SKM-1 treated with dmso at 0.1 percent for 144 hours (cell line): ENCODE data around the gene SLC11A1.

Experiments
- DNase-seq: peaks from one replicate; lab custom pipeline; 2025; ENCODE audit not compliant: unreplicated experiment; lab: John Stamatoyannopoulos, UW

SLC11A1 gene

GRCh38 chr2:218381916-218382366, at the start of gene SLC11A1:
Gene SLC11A1, plus strand, starts transcription at chr2:218382273. Its CDS starts 96 bp downstream, at chr2:218382369.
- DNase-seq = peak; percentile 75

- DNase-seq = no peak
Observed at GRCh38 chr2:218332288-218332687, 49.8 kb upstream of the SLC11A1 start.

GRCh38 chr2:218332920-218333645, 49.0 kb upstream of the SLC11A1 start:
- peak; percentile 92 for DNase-seq

DNA sequence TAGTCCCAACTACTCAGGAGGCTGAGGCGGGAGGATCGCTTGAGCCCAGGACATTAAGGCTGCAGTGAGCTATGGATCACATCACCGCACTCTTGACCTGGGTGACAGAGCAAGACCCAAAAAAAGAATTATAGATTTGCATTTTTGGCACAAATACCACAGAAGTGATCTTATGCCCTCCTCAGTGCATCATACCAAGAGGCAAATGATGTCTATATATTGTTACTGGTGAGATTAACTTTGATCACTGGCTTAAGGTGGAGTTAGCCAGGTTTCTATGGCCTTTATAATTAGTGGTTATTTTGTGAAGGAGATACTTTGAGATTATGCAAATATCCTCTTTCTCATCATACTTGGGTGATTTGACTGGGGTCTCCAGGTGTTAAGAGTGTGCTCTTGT, 47.5 kb upstream of the SLC11A1 start:
- no peak for DNase-seq

GRCh38 chr2:218340656-218341055, 41.4 kb upstream of the SLC11A1 start:
- no peak for DNase-seq

DNA sequence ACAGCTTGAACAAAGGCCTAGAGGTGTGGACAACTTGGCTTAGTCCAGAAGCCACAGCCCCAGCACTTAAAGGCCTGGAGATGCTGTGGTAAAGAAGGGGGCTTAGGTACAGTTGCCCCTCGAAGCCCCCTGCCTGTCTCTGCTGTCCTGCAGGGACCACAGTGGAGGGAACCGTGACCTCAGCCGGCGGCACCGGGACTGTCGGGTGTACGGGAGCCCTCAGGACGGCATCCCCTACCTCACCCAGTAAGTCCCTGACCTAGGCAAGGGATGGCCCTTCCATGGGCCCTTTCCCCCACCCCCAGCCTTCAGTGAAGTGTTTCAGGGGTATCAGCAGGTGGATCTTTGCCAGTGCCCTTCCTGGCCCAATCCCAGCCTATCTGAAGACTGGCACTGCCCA, 40.7 kb upstream of the SLC11A1 start:
- DNase-seq = no peak

DNA sequence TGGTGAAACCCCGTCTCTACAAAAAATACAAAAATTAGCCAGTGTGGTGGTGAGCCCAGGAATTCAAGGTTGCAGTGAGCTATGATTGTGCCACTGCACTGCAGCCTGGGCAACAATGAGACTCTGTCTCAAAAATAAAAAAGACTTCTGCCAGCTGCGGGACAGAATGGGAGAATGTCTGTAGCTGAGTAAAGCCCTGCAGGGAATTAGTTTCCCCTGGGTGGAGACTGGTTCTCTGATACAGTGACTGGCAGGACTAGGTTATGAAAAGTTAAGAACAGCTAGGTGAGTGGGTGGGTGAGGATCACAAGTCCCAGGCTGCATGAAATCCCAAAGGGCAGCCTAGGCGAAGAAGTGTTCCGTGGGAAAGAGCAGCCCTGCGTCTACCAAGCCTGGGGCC, 39.2 kb upstream of the SLC11A1 start:
- no peak for DNase-seq

DNA sequence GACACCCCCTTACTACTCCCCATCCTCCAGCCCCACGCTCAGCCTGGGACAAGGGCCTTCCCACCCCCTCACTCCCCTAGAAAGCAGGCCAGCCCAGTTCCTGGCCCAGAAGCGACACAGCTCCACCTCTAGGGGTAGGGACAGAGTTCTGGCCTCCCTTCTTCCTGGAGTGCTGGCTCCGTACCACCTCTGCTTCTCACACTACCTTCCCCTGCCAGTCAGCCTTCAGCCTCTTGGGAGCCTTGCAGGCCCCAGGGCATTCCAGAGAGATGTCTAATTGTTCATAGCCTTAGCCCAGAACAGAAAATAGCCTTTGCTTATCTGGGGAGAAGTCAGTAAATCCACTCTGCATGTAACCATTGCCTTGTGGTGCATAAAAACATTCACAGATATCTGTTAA, 38.5 kb upstream of the SLC11A1 start:
- DNase-seq = no peak

DNA sequence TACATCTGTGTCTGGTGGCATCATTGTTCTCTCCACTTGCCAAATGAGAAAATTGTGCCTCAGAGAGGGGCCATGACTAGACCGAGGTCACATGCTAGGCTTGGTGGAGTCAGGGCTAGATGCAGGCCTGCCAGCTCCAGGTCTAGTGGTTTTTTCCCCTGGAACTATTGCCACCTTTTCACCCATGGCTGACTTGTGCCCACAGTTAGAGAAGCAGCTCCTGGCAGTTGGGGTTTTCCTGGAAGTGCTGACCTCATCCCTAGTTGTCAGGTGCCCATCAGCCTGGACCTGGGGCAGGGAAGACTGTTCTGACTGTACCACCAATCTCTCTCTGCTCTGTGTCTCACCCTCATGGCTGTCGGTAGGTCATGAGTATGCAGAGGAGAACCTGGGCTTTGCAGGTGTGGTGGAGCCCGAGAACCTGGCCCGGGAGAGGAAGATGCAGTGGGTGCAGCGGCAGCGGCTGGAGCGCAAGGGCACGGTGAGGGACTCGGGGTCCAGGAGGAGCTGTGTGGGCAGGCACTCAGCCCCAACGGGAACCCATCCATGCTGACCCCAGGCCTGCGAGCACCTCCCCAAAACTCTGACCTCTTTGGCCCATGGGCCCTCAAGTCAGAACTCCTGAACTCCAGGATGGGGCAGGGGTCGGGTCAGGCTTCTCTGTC, 37.9 kb upstream of the SLC11A1 start:
- DNase-seq = no peak

- DNase-seq = no peak
Observed at GRCh38 chr2:218344755-218345417, 37.2 kb upstream of the SLC11A1 start.

DNA sequence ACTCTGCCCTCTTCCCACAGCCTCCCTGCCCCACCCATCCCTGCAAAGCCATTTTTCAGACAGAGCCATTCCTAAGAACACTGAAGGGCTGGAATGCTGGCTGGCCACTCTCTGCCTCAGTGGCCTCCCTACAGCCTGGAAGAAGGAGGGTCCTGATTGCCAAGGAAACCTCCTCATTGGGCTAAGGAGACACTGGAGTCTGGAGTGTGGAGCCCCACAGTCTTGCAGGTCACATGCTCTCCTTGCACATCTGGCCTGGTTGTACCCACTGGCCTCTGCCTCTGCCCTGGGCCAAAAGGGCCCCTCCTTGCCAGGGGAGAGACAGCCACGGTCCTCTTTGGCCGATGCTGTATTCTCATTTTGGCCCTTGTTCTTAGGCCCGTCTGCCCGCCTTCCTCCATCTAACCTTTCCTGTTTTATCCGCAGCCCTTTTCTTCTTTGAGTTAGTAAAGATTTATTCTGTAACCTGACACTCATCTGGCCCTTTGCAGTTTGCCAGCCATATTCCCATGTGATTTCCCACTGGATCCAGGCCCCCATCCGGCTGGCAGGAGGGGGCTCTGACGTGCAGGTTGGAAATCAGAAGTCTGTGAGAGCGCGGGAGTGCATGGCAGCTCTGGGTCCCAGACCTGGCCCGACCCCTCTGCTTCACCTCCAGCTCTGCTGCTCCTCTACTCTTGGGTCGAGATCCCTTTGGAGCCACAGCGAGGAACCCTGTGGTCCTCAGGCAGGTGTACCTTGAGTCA, 36.4 kb upstream of the SLC11A1 start:
- no peak for DNase-seq

DNA sequence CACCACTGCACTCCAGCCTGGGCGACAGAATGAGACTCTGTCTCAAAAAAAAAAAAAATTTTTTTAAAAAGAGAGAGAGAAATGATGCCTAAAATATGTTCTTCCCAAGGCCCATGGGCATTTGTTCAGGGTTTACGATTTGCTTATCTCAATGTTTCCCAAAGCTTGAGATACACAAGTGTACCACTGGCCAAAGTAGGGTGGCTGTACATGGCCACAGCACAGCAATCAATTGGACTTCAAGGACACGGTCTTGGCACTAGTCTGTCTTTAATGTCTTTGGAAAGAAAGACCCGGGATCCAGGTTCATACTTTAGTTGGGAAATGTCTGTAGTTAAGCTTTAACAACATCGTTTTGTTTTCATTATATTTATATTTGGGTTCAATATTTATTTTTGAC, 34.9 kb upstream of the SLC11A1 start:
- no peak for DNase-seq

- no peak for DNase-seq
Observed at GRCh38 chr2:218354045-218354444, 28.0 kb upstream of the SLC11A1 start.

DNA sequence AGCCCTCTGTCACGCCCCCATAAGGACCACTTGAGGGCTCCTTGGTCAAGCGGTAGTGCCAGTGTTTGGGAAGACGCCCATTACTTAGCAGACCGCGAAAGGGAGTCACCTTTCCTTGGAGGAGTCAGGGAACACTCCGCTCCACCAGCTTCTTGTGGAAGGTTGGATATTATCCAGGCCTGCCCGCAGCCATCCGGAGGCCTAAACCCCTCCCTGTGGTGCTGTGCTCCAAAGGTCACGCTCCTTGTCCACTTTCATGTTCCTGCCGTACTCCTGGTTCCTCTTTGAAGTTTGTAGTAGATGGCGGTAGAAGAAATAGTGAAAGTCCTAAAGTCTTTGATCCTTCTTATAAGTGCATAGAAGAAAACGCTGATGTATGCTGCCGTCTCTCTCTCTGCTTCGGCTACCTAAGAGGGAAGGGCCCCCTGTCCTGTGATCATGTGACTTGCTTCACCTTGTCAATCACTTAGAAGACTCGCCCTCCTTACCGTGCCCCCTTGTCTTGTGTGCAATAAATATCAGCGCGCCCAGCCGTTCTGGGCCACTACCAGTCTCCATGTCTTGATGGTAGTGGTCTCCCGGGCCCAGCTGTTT, 27.1 kb upstream of the SLC11A1 start:
- DNase-seq = no peak

GRCh38 chr2:218357236-218358177, 24.6 kb upstream of the SLC11A1 start:
- no peak for DNase-seq

- DNase-seq = peak; percentile 87
Observed at GRCh38 chr2:218360453-218360852, 21.6 kb upstream of the SLC11A1 start.

GRCh38 chr2:218362606-218363005, 19.5 kb upstream of the SLC11A1 start:
- DNase-seq = no peak

- DNase-seq = no peak
Observed at GRCh38 chr2:218363736-218364135, 18.3 kb upstream of the SLC11A1 start.

DNA sequence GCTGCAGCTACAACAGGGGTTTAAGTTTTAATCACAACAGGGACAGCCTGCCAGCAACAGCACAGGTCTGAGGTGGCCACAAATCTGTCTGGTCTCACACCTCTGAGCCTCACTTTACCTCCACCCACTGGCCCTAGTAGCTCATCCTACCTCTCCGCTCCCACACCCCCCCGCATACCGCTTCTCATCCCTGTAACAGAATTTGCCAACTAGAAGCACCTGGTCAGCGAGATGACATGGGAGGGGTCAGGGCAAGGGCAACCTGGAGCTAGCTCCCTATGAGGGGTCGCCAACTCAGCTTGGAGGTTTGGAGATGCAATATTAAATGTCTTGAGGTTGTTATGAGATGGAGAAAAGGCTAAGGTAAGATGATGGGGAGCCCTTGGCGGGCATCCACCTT, 17.9 kb upstream of the SLC11A1 start:
- no peak for DNase-seq
